Pulmonary artery endothelial cell (primary cell): Measurements from ENCODE around the gene SHROOM3. TPM values are rescaled to one million over a fixed set of nuclear protein-coding genes. Genes with fewer than 3 reads are reported as not detected.

Source experiments
- DNase-seq: peaks from one replicate; pipeline ENCODE4 v3.0.0-alpha.2; 2011; ENCODE audit warnings: low read depth, low spot score
- total RNA-seq: library from RNA; depleted of rRNA; stranded (reverse); fragments of >200 nt; gene quantifications from 2 replicates; pipeline ENCODE4 v1.2.3, GENCODE V29; 2014

SHROOM3 gene
- total RNA-seq, 1 donor from 2014 or later: 8.1 TPM

- no peak for DNase-seq
Measured at GRCh38 chr4:76568262-76568661, 133.2 kb downstream of the SHROOM3 start.

GRCh38 chr4:76569225-76569624 is 134.2 kb downstream of the SHROOM3 start:
- no peak for DNase-seq

GRCh38 chr4:76569706-76570105 is 134.7 kb downstream of the SHROOM3 start:
- DNase-seq: no peak

GRCh38 chr4:76570141-76570973 is 135.3 kb downstream of the SHROOM3 start:
- no peak for DNase-seq

- DNase-seq: no peak
Measured at GRCh38 chr4:76571274-76571673, 136.2 kb downstream of the SHROOM3 start.

GRCh38 chr4:76572224-76572623 is 137.2 kb downstream of the SHROOM3 start:
- no peak for DNase-seq

GRCh38 chr4:76576824-76577223 is 141.8 kb downstream of the SHROOM3 start:
- DNase-seq: no peak

GRCh38 chr4:76578002-76578560 is 143.1 kb downstream of the SHROOM3 start:
- DNase-seq: no peak

GRCh38 chr4:76579596-76580375 is 144.8 kb downstream of the SHROOM3 start:
- no peak for DNase-seq

- no peak for DNase-seq
Measured at GRCh38 chr4:76581077-76581962, 146.3 kb downstream of the SHROOM3 start.

GRCh38 chr4:76582074-76582816 is 147.2 kb downstream of the SHROOM3 start:
- no peak for DNase-seq

- DNase-seq: no peak
Measured at GRCh38 chr4:76582817-76583087, 147.7 kb downstream of the SHROOM3 start.

- no peak for DNase-seq
Measured at GRCh38 chr4:76584241-76585152, 149.5 kb downstream of the SHROOM3 start.

GRCh38 chr4:76585272-76585671 is 150.2 kb downstream of the SHROOM3 start:
- DNase-seq: no peak

GRCh38 chr4:76585897-76586360 is 150.9 kb downstream of the SHROOM3 start:
- DNase-seq: no peak

GRCh38 chr4:76588274-76588673 is 153.2 kb downstream of the SHROOM3 start:
- no peak for DNase-seq

GRCh38 chr4:76589402-76589801 is 154.4 kb downstream of the SHROOM3 start:
- DNase-seq: no peak

- DNase-seq: no peak
Measured at GRCh38 chr4:76589872-76590797, 155.1 kb downstream of the SHROOM3 start.
